D721Med (cell line): ENCODE measurements around the gene TTC16.

Experiments used
- DNase-seq: peaks from one replicate; pipeline ENCODE4 v3.0.0; 2011; ENCODE audit warnings: low spot score; ENCODE audit not compliant: insufficient read length
- FAIRE-seq: peaks from 2 replicates; lab custom pipeline; 2011; peaks lifted over from hg19 to GRCh38; lab: Jason Lieb, UNC
- CTCF ChIP-seq: IDR thresholded peaks from 2 replicates; pipeline ENCODE4 v1.5.1; 2012; ENCODE audit warnings: mild to moderate bottlenecking, control low read depth; ENCODE audit not compliant: insufficient read depth; ENCODE audit errors: missing control alignments

Gene TTC16

GRCh38 chr9:127715470-127716337 is at the start of gene TTC16, which contains the start of gene PTRH1:
Gene TTC16 (plus strand): TSS chr9:127716079. CDS start chr9:127716146, 67 bp downstream.
Gene PTRH1 (minus strand): TSS chr9:127715663. CDS start chr9:127715639, 24 bp downstream.
- no peak for FAIRE-seq
- DNase-seq = peak; percentile 99
- TF ChIP-seq CTCF = no peak

GRCh38 chr9:127667127-127667844 is 48.6 kb upstream of the TTC16 start:
- FAIRE-seq = no peak
- DNase-seq = no peak
- no peak for TF ChIP-seq CTCF

- DNase-seq = no peak
- no peak for TF ChIP-seq CTCF
- FAIRE-seq = no peak
Observed at GRCh38 chr9:127667906-127668305, 48.0 kb upstream of the TTC16 start.

GRCh38 chr9:127673234-127673633 is 42.6 kb upstream of the TTC16 start:
- FAIRE-seq = no peak
- no peak for TF ChIP-seq CTCF
- DNase-seq = no peak

GRCh38 chr9:127676638-127677037 is 39.2 kb upstream of the TTC16 start:
- TF ChIP-seq CTCF = no peak
- no peak for FAIRE-seq
- DNase-seq = no peak

GRCh38 chr9:127679506-127679905 is 36.4 kb upstream of the TTC16 start:
- FAIRE-seq = no peak
- DNase-seq = no peak
- TF ChIP-seq CTCF = no peak
